Sigmoid colon (tissue), 7 donors: ENCODE results near the gene TNFRSF13B. TPM values are rescaled to one million over a fixed set of nuclear protein-coding genes. Genes with fewer than 3 reads are reported as not detected.

Source experiments
- DNase-seq: peaks from one replicate; pipeline ENCODE4 v3.0.0-alpha.2; 2019
- H3K27ac ChIP-seq, 4 donors: fragments of 200-600 bp; sonication (generic); one replicate each; pipeline ENCODE4 v1.5.1; 2016 to 2019; ENCODE audit warnings: mild to moderate bottlenecking in 1 of 4
- H3K27me3 ChIP-seq, 3 donors: fragments of 200-600 bp; sonication (generic); one replicate each; pipeline ENCODE4 v1.5.1; 2019; ENCODE audit warnings: mild to moderate bottlenecking in 1 of 3
- H3K36me3 ChIP-seq, 4 donors: fragments of 200-600 bp; sonication (generic); one replicate each; pipeline ENCODE4 v1.5.1; 2016 to 2019
- H3K4me1 ChIP-seq, 4 donors: fragments of 200-600 bp; sonication (generic); one replicate each; pipeline ENCODE4 v1.5.1; 2017 to 2019
- H3K4me3 ChIP-seq, 4 donors: fragments of 200-600 bp; sonication (generic); one replicate each; pipeline ENCODE4 v1.5.1; 2017 to 2019; ENCODE audit warnings: mild to moderate bottlenecking in 2 of 4, moderate library complexity in 1 of 4
- H3K9me3 ChIP-seq, 4 donors: fragments of 200-600 bp in 3 of 4; sonication (generic) in 3 of 4; one replicate each; pipeline versions ENCODE4 v1.5.1 to v1.6.1; 2013 to 2019
- CTCF ChIP-seq, 4 experiments: fragments of 450-650 bp in 3 of 4; fragments of 200-600 bp in 1 of 4; IDR thresholded peaks; one replicate each; pipeline ENCODE4 v1.5.1; 2016 to 2019; ENCODE audit warnings: antibody characterized with exemption in 4 of 4, mild to moderate bottlenecking in 3 of 4, moderate library complexity in 2 of 4
- EP300 ChIP-seq, 4 donors: sonication (generic); formaldehyde crosslinking; IDR thresholded peaks; one replicate each; pipeline ENCODE4 v1.6.1; 2017; ENCODE audit warnings: antibody characterized with exemption in 4 of 4
- POLR2A ChIP-seq, 2 donors: fragments of 450-650 bp; IDR thresholded peaks; one replicate each; pipeline ENCODE4 v1.6.1; 2016; ENCODE audit warnings: antibody characterized with exemption in 2 of 2, mild to moderate bottlenecking in 2 of 2, moderate library complexity in 2 of 2
- POLR2AphosphoS5 ChIP-seq, 4 donors: sonication (generic); formaldehyde crosslinking; IDR thresholded peaks; one replicate each; pipeline ENCODE4 v1.6.1; 2017; ENCODE audit warnings: antibody characterized with exemption in 4 of 4
- whole genome bisulfite sequencing, 2 donors: extraction: QIAGEN DNeasy Blood & Tissue Kit; methylation state at CpG; one replicate each; pipeline ENCODE4 v1.1.7; 2013; 5-methylcytosine and 5-hydroxymethylcytosine counted together
- intact Hi-C: fragments of 100-400 bp; cut with DNase I; formaldehyde crosslinking; loops from one replicate; pipeline ENCODE4 v1.15.1; 2023
- polyA plus RNA-seq, 3 donors: library from polyadenylated mRNA; stranded (reverse); fragments of 200-250 nt; gene quantifications; one replicate each; pipeline ENCODE4 v1.2.3, GENCODE V29; 2013
- total RNA-seq, 4 donors: library from RNA; depleted of rRNA; stranded (reverse); fragments of >200 nt; gene quantifications; one replicate each; pipeline ENCODE4 v1.1.0, GENCODE V29; 2016
- donor health status: healthy with polysubstance abuse.
- donor health status: Bipolar disorder and iron deficiency.
- donor health status: healthy.

Gene TNFRSF13B
- total RNA-seq (not detected), polyA plus RNA-seq (10 to 100 TPM in 1 of 3 donors, not detected in 2; 15.2 TPM)

DNA sequence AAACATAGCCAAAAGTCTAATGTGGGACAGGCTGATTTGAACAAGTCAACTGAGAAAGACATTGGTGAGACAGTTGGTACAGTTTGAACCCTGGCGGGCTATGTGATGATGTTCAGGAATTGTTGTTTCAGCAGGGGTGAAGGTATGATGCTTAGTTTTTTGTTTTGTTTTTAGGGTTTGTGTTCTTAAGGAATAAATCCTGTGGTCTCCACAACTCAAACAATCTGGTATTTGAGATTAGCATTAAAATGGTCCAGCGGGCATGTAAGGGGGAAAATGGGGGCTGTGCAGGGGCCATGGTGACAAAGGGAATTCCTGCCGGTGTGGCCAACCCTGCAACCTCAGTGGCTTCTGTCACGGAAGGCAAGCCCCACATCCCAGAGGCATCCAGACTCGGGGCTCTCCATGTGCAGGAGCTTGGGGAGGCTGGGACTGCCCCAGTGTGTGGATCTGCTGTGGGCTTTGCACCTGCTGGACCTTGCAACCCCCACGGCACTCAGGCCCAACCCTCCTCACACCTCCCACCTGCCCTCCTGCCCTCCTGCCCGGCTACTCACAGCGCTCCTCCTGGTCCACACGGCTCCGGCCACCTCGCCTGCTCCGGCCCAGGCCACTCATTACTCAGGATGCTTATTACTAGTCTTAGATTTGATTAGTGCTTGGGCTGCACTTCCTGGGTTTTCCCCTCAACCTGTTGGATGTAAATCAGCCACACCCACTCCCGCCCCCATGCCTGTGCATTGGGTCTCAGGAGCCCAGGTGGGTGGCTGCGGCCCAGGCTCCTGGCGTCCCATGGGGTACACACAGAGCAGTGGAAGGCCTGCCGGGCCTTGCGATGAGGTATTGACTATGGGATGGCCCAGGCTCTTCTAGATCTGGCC is at the start of gene TNFRSF13B:
TSS of gene TNFRSF13B (minus strand) at position 661 of the 881 bp plus-strand sequence. CDS start at position 618, 43 bp downstream.
- TF ChIP-seq POLR2A (IDR thresholded peaks at IDR 0.05) (no peak), POLR2AphosphoS5 (IDR thresholded peaks at IDR 0.05) (no peak)
- 73 to 92% methylated on average over 17 of the region's 17 CpGs for whole genome bisulfite sequencing, 2 donors
- Histone ChIP-seq H3K4me1 (no peaks in the 10 kb centered on the region), H3K9me3 (no peaks in the 10 kb centered on the region), H3K27ac (no peak within 1 kb of the TSS), H3K36me3 (no peaks in the 10 kb centered on the region), H3K4me3 (no peak within 1 kb of the TSS), H3K27me3 (no peaks in the 10 kb centered on the region)
- peak; percentile 50 for DNase-seq
- intact Hi-C loops: no loop called here

DNA sequence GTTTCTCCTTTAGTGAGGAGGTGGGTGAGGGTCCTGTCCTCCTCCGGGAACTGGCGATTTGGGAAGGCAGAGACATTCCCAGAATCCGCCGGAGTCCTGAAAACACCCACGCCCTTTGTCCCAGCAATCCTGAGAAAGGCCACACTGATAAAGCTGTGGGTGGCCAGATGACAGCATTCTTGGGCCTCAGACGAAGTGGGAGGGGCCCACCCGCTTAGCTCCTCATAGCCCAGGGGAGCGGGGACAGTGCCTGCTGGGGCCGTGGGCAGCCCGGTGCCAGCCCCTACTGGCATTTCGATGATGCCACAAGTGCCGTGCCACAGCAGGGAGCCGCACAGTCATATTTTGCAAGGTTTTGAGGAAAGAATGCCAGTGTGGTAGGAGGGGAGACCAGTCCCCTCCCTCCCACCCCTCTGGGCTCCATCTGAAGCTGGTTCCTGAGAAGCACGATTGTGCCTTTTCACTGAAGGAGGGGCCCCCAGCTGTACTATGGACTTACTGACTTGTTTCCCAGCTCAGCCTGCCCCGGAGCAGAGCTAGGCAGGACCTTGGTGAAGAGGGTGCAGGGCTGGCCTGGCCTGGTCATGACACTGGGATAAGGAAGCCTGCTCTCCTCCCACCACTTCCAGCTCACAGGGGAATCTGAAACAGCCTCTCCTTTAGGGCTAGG is 49.4 kb upstream of the TNFRSF13B start:
- DNase-seq: no peak
- no peaks in the 10 kb centered on the region for H3K9me3 ChIP-seq
- intact Hi-C loops: no loop called here
- no peak overlapping the region for H3K4me3 ChIP-seq
- 16 to 69% methylated on average over 15 of the region's 15 CpGs for WGBS, 2 donors
- H3K36me3 ChIP-seq: no peaks in the 10 kb centered on the region
- H3K27me3 ChIP-seq: no peaks in the 10 kb centered on the region
- TF ChIP-seq CTCF (IDR thresholded peaks at IDR 0.05) (no peak), POLR2AphosphoS5 (IDR thresholded peaks at IDR 0.05) (no peak), POLR2A (IDR thresholded peaks at IDR 0.05) (no peak), EP300 (IDR thresholded peaks at IDR 0.05) (no peak)
- H3K4me1 ChIP-seq: no peaks in the 10 kb centered on the region
- peak overlapping the region in 2 of 4 donors; percentile 27 to 52 for H3K27ac ChIP-seq

GRCh38 chr17:17020821-17021193 is 48.9 kb upstream of the TNFRSF13B start:
- H3K36me3 ChIP-seq: no peaks in the 10 kb centered on the region
- no peaks in the 10 kb centered on the region for H3K27me3 ChIP-seq
- no peaks in the 10 kb centered on the region for H3K9me3 ChIP-seq
- intact Hi-C loops: no loop called here
- no peak for TF ChIP-seq EP300 (IDR thresholded peaks at IDR 0.05)
- H3K4me1 ChIP-seq: no peaks in the 10 kb centered on the region
- peak overlapping the region in 2 of 4 donors; percentile 27 to 52 for H3K27ac ChIP-seq
- H3K4me3 ChIP-seq: no peak overlapping the region
- 91 to 96% methylated on average over 8 of the region's 8 CpGs for WGBS, 2 donors
- no peak for DNase-seq

- H3K27me3 ChIP-seq: no peaks in the 10 kb centered on the region
- H3K4me3 ChIP-seq: no peak overlapping the region
- WGBS, 2 donors: 95 to 97% methylated on average over 13 of the region's 13 CpGs
- intact Hi-C loops: no loop called here
- TF ChIP-seq CTCF (IDR thresholded peaks at IDR 0.05): no peak
- TF ChIP-seq EP300 (IDR thresholded peaks at IDR 0.05): no peak
- TF ChIP-seq POLR2A (IDR thresholded peaks at IDR 0.05): no peak
- no peak for TF ChIP-seq POLR2AphosphoS5 (IDR thresholded peaks at IDR 0.05)
- H3K9me3 ChIP-seq: no peaks in the 10 kb centered on the region
- H3K36me3 ChIP-seq: no peaks in the 10 kb centered on the region
- no peaks in the 10 kb centered on the region for H3K4me1 ChIP-seq
- H3K27ac ChIP-seq: no peak overlapping the region
- DNase-seq: no peak
These were observed 48.1 kb upstream of the TNFRSF13B start for GRCh38 chr17:17019891-17020456.

DNA sequence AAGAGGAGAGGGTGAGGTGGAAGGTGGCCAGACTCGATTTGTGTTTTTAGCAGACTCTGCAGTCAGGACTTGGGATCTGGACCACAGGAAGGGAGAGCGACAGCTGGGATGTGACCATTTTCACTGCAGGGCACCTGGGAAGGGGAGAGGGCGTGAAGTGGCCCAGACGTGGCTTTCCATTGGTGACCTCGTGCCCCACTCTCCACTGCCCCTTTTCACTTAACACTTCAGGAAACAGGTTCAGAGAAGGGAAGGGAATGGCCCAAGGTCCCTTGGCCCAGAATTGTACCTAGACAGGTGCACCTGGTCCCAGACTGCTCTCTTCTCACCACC is 47.5 kb upstream of the TNFRSF13B start:
- no peaks in the 10 kb centered on the region for H3K36me3 ChIP-seq
- WGBS, 2 donors: 86 to 89% methylated on average over 5 of the region's 5 CpGs
- no peaks in the 10 kb centered on the region for H3K9me3 ChIP-seq
- no peak overlapping the region for H3K4me3 ChIP-seq
- DNase-seq: no peak
- TF ChIP-seq POLR2AphosphoS5 (IDR thresholded peaks at IDR 0.05): no peak
- TF ChIP-seq EP300 (IDR thresholded peaks at IDR 0.05): no peak
- TF ChIP-seq CTCF (IDR thresholded peaks at IDR 0.05): no peak
- no peak for TF ChIP-seq POLR2A (IDR thresholded peaks at IDR 0.05)
- H3K27ac ChIP-seq: no peak overlapping the region
- no peaks in the 10 kb centered on the region for H3K4me1 ChIP-seq
- no peaks in the 10 kb centered on the region for H3K27me3 ChIP-seq
- intact Hi-C loops: no loop called here
